Stimulated activated CD8-positive, alpha-beta memory T cell treated with anti-CD3 and anti-CD28 coated beads, Interleukin-15, amount 100 ng/mL, for 24 hours (primary cell): ENCODE measurements around the gene FNDC8.
"Not testable (repeated sequence)": the region's sequence is repeated elsewhere in the genome, so short reads cannot be mapped to it uniquely, and the experiment has no call there.

Experiments
- DNase-seq: peaks from one replicate; pipeline ENCODE4 v3.0.0-alpha.2; 2020; ENCODE audit warnings: low read depth

FNDC8 gene

GRCh38 chr17:35171834-35172233 lies 50.4 kb downstream of the FNDC8 start:
- no peak for DNase-seq

- not testable (repeated sequence) for DNase-seq
Observed at GRCh38 chr17:35172321-35172720, 50.9 kb downstream of the FNDC8 start.

- no peak for DNase-seq
Observed at GRCh38 chr17:35174835-35175334, 53.5 kb downstream of the FNDC8 start.

GRCh38 chr17:35175638-35176415 lies 54.4 kb downstream of the FNDC8 start:
- no peak for DNase-seq

GRCh38 chr17:35176897-35177296 lies 55.5 kb downstream of the FNDC8 start:
- no peak for DNase-seq

GRCh38 chr17:35179379-35179778 lies 58.0 kb downstream of the FNDC8 start:
- not testable (repeated sequence) for DNase-seq
